C4-2B (cell line): ENCODE results near the gene NEO1.

Source experiments
- H3K27ac ChIP-seq: fragments of 450-650 bp; 2 replicates; pipeline ENCODE4 v1.5.1; 2017
- CTCF ChIP-seq: fragments of 450-650 bp; conservative IDR thresholded peaks from 2 replicates; pipeline ENCODE4 v1.5.1; 2017; ENCODE audit warnings: mild to moderate bottlenecking
- ZFX ChIP-seq: fragments of 450-650 bp; IDR thresholded peaks from 2 replicates; pipeline ENCODE4 v1.6.1; 2017

Gene NEO1

GRCh38 chr15:73226093-73226814 lies 174.0 kb downstream of the NEO1 start:
- TF ChIP-seq ZFX: no peak
- no peak overlapping the region for H3K27ac ChIP-seq

- no peak for TF ChIP-seq ZFX
- no peak for TF ChIP-seq CTCF
- no peak overlapping the region for H3K27ac ChIP-seq
Measured at GRCh38 chr15:73227433-73228056, 175.3 kb downstream of the NEO1 start.

GRCh38 chr15:73228128-73228646 lies 175.9 kb downstream of the NEO1 start:
- no peak for TF ChIP-seq ZFX
- no peak for TF ChIP-seq CTCF
- H3K27ac ChIP-seq: no peak overlapping the region

- H3K27ac ChIP-seq: no peak overlapping the region
Measured at GRCh38 chr15:73231661-73232419, 179.6 kb downstream of the NEO1 start.

GRCh38 chr15:73232776-73233175 lies 180.5 kb downstream of the NEO1 start:
- H3K27ac ChIP-seq: no peak overlapping the region
- TF ChIP-seq CTCF (no peak), ZFX (no peak)

More at GRCh38 chr15:73231661-73232419, 179.6 kb downstream of the NEO1 start:
- TF ChIP-seq ZFX: no peak
- no peak for TF ChIP-seq CTCF

GRCh38 chr15:73233623-73234022 lies 181.4 kb downstream of the NEO1 start:
- H3K27ac ChIP-seq: no peak overlapping the region
- TF ChIP-seq ZFX (no peak), CTCF (no peak)

GRCh38 chr15:73237910-73238309 lies 185.6 kb downstream of the NEO1 start:
- no peak overlapping the region for H3K27ac ChIP-seq
- TF ChIP-seq ZFX (no peak), CTCF (no peak)
